HG03097 (cell line): Measurements from ENCODE around the gene HMGXB3.
"Not testable (repeated sequence)": the region's sequence is repeated elsewhere in the genome, so short reads cannot be mapped to it uniquely, and the experiment has no call there.

Source experiments
- ATAC-seq: cut with Tn5 transposase; IDR thresholded peaks from one replicate; pipeline ENCODE4 v1.9.1; 2021; ENCODE audit not compliant: unreplicated experiment, low FRiP score

HMGXB3 gene

DNA sequence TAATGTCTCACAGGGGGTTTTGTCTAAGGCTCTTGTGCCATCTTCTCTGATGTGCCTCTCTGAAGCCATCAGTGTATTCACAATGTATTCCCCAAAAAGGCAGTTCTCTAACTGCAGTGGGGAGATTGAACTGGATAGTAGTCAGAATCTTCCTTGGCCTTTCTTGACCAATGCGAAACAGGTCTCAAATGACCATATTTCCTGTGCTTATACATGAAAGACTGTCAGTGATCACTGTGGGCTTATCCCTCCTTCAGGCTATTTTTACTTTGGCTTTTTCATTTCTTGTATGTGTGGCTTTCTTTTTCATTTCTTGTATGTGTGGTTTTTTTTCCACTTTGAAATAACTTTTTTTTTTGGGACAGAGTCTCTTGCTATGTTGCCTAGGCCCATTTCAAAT, 19.7 kb downstream of the HMGXB3 start:
- no peak for ATAC-seq

DNA sequence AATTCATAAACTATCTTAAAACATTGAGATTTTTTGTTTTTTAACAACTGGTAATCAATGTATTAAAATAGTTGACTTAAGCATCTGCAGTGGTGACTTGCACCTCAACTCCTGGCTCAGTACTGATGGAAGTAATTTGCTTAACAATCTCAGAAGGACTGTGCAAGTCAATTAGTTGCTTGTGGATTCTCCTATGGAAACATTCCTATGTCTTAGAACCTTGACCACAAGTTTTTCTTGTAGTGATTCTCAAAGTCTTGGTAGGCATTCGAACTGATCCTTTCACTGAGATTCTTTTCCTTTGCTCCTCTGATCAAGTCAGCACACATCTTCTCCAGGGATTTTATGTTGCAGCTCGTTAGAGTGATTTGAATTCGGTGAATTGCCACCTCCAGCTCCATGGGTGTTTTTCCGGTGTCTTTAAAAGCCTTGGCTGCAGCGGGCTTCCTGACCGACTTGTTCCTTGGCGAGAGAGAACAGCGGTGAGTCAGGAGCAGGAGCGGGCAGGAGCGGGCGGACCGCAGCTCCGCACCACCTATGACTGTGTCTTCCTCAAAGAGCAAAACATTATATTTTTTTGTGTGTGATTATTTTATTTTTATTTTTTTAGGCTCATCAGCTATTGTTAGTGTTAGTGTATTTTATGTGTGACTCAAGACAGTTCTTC, 21.1 kb downstream of the HMGXB3 start:
- no peak for ATAC-seq

DNA sequence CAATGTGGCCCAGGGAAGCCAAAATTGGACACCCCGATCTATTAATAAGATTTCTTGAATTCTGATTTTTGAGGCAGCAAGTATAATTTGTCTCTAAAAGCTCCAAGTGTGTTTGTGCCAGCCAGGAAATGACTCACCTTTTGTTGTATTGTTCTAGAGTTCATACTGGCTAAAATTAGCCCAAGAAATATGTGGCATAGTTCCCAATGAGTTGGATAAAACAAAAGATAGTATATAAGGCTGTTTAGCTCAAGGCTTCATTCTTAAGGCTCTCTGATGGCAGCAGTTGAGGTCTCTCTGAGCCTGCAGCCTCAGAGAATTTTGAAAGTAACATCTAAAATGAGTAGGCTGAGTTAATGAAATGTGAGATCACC, 21.6 kb downstream of the HMGXB3 start:
- no peak for ATAC-seq

DNA sequence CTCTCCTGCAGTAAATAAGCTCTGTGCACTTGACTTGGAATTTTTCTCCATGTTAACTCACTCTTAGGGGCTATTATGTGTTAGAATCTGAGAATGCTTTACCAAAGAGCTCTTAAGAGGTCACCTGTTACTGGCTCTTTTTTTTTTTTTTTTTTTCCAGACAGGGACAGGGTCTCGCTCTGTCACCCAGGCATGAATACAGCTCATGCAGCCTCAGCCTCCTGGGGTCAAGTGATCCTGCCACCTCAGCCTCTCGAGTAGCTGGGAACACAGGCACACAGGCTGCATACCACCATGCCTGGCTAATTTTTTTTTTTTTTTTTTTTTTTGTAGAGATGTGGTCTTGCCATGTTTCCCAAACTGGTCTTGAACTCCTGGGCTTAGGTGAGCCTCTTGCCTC, 22.1 kb downstream of the HMGXB3 start:
- no peak for ATAC-seq

DNA sequence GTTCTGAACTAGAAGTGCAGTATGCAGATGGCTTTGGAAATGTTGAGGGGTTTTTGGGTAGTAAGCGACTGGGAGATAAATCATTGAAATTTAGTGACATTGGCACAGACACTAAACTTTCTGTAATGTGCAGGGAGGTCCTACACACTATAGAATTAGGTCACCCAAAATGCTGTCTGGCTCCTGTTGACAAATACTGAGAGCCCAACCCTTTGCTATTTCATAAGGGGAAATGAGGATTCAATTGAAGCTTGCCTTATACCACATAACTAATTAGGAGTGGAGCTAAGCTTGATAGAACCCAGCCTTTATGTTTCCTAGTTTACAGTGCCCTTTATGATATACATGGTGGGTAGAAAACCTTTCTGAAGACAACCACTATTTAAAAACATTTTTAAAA, 22.6 kb downstream of the HMGXB3 start:
- ATAC-seq, result no peak

DNA sequence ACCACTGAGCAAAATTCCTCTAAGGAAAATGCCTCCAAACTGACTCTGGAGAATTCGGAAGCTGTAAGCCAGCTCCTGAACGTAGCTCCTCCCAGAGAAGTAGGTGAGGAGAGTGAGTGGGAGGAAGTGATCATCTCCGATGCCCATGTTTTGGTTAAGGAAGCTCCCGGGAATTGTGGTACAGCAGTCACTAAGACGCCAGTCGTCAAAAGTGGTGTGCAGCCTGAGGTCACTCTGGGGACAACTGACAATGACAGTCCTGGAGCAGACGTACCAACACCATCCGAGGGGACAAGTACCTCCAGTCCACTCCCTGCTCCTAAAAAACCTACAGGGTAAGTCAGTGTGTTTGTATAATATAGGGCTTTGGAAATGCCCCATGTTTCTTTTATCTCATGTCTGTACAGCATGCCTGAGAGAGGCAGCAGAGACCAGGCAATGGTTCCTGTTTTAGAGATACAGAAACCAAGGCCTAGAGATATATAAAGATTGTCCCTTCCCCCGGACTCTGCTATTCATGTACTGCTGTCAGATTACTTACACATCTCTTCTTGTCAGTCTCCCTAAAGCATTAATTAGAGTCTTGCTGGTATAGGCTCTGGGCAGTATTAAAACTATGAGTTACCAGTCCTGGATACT, 23.9 kb downstream of the HMGXB3 start:
- ATAC-seq, result no peak

DNA sequence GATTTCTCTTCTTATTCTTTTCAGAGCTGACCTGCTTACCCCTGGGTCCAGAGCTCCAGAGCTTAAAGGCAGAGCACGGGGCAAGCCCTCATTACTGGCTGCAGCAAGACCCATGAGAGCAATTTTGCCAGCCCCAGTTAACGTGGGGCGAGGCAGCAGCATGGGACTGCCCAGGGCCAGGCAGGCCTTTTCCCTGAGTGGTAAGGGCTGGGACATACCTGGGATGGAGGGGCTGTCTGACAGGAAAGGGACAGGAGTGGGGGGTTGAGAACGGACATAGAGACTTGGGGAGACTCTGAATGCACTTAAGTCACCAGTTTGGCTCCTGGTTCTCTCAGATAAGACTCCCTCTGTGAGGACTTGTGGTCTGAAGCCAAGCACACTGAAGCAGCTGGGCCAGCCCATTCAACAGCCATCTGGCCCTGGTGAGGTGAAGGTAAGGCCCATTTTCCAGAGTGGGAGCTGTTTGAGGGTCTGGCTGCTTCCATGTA, 26.2 kb downstream of the HMGXB3 start:
- ATAC-seq, result no peak

DNA sequence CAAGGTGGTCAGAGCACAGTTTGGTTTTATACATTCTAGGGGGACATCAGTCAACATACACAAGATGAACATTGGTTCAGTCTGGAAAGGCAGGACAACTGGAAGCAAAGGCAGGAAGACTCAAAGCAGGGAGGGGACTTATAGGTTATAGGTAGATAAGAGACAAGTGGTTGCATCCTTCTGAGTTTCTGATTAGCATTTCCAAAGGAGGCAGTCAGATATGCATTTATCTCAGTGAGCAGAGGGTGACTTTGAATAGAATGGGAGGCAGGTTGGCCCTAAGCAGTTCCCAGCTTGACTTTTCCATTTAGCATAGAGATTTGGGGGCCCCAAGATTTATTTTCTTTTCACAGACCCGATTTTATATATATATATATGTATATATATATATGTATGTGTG, 27.5 kb downstream of the HMGXB3 start:
- not testable (repeated sequence) for ATAC-seq

DNA sequence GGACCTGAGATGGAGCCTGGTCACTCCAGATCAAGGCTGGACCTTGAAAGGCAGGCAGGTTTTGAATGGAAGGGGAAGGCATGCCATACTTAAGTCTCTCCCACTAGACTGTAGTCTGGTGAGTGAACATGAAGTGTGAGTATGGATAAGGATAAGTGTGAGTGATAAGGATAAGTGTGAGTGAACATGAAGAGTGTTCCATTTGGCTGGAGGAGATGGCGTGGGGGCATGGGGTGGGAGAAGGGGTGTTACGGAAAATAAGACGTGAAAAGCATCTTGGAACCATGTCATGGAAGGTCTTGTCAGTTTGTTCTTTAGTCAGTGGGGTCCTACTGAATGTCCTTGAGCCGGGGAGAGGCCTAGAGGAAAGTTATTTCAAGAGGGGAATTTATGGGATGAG, 32.8 kb downstream of the HMGXB3 start:
- no peak for ATAC-seq

DNA sequence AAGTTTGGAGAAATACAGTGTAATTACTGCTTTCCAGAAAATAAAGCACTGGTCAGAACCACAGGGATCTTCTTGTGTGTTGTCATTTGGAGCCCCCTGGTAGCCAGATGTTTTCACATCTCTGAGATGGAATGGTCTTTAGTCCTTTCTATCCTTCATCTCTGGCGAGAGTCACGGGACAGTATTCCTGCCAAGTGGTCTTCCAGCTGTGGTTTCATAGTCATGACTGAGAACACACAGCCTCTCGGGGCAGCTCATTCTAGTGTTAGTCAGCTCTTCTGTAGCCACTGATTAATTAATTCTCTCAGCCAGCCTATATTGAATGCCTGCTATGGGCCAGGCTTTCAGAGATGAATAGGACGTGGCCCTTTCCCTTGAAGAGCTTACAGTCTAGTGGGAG, 34.1 kb downstream of the HMGXB3 start:
- ATAC-seq, result no peak

DNA sequence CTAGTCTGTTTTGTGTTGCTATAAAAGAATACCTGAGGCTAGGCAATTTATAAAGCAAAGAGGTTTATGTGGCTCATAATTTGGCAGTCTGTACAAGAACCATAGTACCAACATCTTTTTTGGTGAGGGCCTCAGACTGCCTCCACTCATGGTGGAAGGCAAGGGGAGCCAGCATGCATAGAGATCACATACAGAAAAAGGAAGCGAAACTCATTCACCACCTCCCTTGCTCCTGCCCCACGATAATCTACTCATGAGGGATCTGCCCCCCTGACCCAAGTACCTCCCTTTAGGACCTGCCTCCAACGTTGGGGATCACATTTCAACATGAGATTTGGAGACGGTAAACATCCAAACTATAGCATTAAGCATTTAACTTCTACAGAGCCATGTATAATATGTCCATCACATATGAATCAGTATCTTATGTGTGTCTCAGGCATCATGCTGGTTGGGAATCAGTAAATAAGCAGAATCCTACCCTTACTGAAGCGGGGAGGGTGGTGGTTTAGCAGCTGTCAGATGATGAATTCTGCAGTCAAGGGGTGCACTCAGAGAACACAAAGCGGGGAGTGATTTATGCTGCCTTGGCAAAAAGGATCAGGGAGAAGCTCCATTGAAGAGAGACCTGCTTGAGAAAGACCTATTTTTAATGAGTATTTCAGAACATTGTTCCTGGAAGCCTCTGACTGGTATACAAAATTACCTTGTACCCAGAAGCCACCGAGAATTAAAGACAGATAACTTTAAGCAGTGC, 34.8 kb downstream of the HMGXB3 start:
- ATAC-seq, result peak; percentile 74

DNA sequence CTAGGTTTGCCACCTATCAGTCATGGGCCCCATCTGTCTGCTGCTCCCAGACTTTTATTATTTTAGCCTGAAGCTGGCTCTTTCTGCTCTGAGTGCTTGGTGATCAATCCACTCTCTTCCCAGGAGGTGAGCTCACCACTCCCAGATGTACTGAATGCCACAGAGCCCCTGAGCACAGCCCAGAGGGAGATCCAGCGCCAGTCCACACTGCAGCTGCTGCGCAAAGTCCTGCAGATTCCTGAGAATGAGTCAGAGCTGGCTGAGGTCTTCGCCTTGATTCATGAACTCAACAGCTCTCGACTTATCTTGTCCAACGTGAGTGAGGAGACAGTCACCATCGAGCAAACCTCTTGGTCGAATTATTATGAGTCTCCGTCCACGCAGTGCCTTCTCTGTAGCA, 36.0 kb downstream of the HMGXB3 start:
- ATAC-seq, result no peak

DNA sequence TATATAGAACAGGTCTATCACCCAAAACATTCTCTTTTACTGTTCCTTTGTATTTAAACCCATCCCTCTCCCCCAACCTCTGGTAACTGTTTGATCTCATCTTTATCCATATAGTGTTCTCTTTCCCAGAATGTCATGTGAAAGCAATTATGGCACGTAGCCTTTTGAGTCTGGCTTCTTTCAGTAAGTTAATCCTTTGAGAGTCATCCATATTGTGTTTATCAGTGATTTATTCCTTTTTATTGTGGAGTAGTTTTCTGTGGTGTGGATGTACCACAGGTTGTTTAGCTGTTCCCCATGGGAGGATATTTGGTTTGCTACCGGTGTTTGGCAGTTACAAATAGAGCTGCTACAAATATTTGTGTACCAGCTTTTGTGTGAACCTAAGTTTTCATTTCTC, 38.0 kb downstream of the HMGXB3 start:
- no peak for ATAC-seq

DNA sequence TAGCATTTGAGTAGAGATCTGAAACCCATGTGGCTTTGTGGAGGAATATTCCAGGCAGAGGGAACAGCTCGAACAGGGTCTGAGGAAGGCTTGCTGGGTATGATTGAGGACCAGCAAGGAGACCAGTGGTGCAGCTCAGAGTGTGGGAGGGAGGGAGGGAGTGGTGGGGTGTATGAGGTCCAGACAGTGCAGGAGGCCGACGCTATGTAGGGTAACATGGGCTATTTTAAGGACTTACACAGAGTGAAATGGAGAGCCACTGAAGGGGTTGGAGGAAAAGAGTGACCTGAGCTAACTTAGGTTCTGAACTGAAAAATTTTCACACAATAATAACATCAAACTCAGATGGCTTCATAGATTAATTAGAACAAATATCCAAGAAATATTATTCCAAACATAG, 41.9 kb downstream of the HMGXB3 start:
- no peak for ATAC-seq

DNA sequence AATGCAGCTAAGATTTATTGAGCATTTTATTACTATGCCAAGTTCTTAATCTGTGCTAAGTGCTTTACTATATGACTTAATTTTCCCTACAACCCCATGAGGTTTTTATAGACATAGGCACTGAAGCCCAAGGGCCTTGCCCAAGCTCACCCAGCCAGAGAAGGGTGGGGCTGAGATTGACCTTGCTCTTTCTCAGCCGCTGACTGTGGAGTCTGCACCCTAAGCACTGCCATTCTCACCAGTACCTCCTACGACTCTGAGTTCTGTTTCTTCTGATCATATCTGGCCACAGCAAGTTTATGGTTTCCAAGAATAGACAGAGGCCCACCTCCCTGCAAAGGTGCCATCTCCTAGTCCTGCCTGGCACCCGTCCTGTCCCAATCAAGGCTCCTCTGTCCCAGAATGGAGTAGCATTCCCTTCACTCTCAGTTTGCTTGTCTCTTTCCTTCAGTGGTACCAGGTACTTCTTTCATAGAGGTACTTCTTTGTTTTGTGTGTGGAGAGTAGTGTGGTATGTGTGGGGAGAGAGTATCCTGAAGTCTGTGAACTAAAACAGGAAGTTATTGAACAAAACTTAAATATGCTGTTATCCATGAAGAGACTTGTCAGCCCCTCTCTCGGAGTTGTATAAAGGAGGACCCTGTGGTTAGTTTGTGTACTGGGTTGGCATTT, 43.3 kb downstream of the HMGXB3 start:
- ATAC-seq, result no peak

DNA sequence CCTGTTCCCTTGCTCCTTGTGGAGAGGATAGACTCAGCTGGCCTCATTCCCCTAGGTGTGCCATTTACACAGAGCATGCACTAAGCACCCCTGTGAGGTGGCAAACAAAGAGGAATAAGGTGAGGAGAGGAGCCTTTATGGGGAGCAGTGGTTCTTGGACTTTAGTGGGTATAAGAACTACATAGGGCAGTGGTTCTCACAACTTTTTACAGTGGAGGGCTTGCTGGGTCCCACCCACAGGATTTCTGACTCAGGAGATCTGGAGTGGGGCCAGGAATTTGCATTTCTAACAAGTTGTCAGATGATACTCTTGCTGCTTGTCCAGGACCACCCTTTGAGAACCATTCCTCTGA, 43.8 kb downstream of the HMGXB3 start:
- no peak for ATAC-seq

DNA sequence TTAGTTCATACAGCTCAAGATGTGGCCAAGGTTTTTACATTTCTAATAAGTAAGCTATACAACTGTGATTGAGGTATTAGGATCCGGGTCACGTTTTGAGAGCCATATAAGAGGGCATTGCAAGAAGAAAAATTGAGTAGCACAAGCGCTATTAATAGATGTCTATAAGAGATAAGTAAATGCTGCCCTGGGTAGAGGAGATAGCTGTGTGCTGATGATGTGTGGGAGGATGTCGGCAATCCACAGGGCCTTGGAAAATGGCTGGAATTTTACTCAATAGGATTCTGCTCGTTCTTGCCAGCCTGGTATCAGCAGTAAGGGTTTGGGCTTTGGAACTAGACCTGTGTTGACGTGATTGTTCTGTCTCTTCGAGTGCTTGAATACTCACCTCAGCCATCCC, 44.2 kb downstream of the HMGXB3 start:
- no peak for ATAC-seq

DNA sequence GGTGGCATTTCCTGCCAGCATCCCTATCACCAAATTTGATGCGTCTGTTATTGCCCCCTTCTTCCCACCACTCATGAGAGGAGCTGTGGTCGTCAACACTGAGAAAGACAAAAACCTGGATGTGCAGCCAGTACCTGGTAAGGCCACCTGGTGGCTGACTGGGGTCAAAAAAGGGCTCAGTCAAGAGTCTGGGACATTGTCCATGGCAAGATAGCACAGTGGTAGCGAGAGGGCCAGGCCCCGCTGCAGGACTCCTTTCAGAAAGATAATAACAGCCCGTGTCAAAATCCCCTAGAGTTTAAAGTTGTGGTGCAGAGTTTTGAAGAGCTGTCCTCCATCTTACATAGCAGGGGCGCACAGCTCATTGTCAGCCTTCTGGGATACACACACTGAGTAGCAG, 45.0 kb downstream of the HMGXB3 start:
- ATAC-seq, result no peak

DNA sequence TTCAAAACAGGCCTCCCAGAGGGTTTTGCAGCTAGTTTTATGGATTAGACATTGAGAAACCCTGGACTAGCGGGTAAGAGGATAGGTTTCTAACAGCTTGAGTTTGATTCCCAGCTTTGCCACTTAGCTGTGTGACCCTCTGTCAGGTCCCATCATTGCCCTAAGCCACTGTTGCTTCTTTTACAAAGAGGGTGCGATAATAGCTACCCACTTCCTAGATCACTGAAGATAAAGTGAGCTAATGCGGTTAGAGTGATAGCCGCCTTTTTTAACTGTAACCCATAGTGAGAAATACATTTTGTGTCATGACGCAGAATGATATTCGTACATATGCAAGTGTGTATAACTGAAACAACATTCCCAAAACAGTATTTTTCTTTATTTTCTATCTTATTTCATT, 45.5 kb downstream of the HMGXB3 start:
- no peak for ATAC-seq

DNA sequence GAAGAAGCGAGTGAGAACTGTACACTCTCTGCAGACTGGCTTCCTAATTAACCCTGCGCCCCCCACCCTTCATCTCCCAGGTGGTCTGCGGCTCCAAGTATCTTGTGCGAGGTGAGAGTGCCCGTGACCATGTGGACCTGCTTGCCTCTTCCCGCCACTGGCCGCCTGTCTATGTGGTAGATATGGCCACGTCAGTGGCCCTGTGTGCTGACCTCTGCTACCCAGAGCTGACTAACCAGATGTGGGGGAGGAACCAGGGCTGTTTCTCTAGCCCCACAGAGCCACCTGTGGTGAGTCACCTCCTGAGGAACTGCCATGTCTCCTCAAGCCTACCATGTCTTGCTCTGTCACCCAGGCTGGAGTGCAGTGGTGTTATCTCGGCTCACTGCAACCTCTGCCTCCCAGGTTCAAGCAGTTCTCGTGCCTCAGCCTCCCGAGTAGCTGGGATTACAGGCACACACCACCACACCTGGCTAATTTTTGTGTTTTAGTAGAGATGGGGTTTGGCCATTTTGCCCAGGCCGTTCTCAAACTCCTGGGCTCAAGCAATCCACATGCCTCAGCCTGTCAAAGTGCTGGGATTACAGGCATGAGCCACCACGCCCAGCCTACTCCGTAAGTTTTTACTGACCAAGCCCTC, 49.8 kb downstream of the HMGXB3 start:
- ATAC-seq, result not testable (repeated sequence)

DNA sequence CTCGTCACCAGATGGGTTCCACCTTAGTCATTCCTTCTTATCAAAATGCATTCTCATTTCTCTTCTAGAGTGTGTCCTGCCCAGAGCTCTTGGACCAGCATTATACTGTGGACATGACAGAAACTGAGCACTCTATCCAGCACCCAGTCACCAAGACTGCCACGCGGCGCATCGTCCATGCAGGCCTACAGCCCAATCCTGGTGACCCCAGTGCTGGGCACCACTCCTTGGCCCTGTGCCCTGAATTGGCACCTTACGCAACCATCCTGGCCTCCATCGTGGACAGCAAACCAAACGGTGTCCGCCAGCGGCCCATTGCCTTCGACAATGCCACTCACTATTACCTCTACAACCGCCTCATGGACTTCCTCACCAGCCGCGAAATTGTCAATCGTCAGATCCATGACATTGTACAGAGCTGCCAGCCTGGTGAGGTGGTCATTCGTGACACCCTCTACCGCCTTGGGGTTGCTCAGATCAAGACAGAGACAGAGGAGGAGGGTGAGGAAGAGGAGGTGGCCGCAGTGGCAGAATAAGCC, 51.2 kb downstream of the HMGXB3 start:
- ATAC-seq, result no peak
